CD14-positive monocyte (primary cell): ENCODE data around the gene CAB39L. TPM values are rescaled to one million over a fixed set of nuclear protein-coding genes. Genes with fewer than 3 reads are reported as not detected.

ENCODE experiments used
- DNase-seq, 3 donors: peaks; one replicate each; pipeline ENCODE4 v3.0.0-alpha.2; 2011 to 2022
- H2AFZ ChIP-seq: 2 replicates; pipeline ENCODE4 v1.6.0; 2012; ENCODE audit warnings: mild to moderate bottlenecking, low read depth, low read length, inconsistent platforms; ENCODE audit not compliant: insufficient read depth, poor library complexity, severe bottlenecking
- H3K27ac ChIP-seq, 2 donors: 1 replicate in 1 of 2; 2 replicates in 1 of 2; pipeline ENCODE4 v1.5.1; 2012 to 2013; ENCODE audit warnings: low read length in 2 of 2, control low read depth in 1 of 2, inconsistent platforms in 1 of 2, low read depth in 1 of 2, mild to moderate bottlenecking in 1 of 2
- H3K27me3 ChIP-seq, 2 donors: one replicate each; pipeline versions ENCODE4 v1.6.0 to v1.6.1; 2011 to 2013; ENCODE audit warnings: low read length in 2 of 2; ENCODE audit not compliant: control insufficient read depth in 2 of 2, insufficient read depth in 2 of 2
- H3K36me3 ChIP-seq, 2 donors: replicated peaks in 1 of 2; 1 replicate in 1 of 2; 2 replicates in 1 of 2; pipeline versions ENCODE4 v1.5.1 to v1.6.1; 2012 to 2013; ENCODE audit warnings: low read length in 2 of 2, control low read depth in 1 of 2, inconsistent platforms in 1 of 2, mild to moderate bottlenecking in 1 of 2; ENCODE audit not compliant: insufficient read depth in 2 of 2, control insufficient read depth in 1 of 2
- H3K4me1 ChIP-seq, 2 donors: 1 replicate in 1 of 2; 2 replicates in 1 of 2; pipeline versions ENCODE4 v1.5.1 to v1.6.1; 2012 to 2013; ENCODE audit warnings: low read length in 2 of 2, control low read depth in 1 of 2, inconsistent platforms in 1 of 2, mild to moderate bottlenecking in 1 of 2, moderate library complexity in 1 of 2; ENCODE audit not compliant: insufficient read depth in 2 of 2, control insufficient read depth in 1 of 2
- H3K4me2 ChIP-seq: replicated peaks from 2 replicates; pipeline ENCODE3; 2012; ENCODE audit warnings: low read length, moderate library complexity, mild to moderate bottlenecking; ENCODE audit not compliant: poor library complexity, severe bottlenecking; ENCODE audit errors: extremely low read depth
- H3K4me3 ChIP-seq, 3 experiments: fragments of 200-600 bp in 1 of 3; sonication (generic) in 1 of 3; replicated peaks in 1 of 3; 1 replicate in 2 of 3; 2 replicates in 1 of 3; pipeline ENCODE4 v1.5.1; 2011 to 2013; ENCODE audit warnings: low read length in 3 of 3, mild to moderate bottlenecking in 3 of 3, control low read depth in 2 of 3, low read depth in 2 of 3, inconsistent platforms in 1 of 3, moderate library complexity in 1 of 3
- H3K79me2 ChIP-seq: 2 replicates; pipeline ENCODE4 v1.6.0; 2012; ENCODE audit warnings: mild to moderate bottlenecking, control low read depth, inconsistent platforms, low read length, moderate library complexity; ENCODE audit not compliant: insufficient read depth
- H3K9ac ChIP-seq: 2 replicates; pipeline ENCODE4 v1.6.0; 2017; ENCODE audit warnings: low read length, mild to moderate bottlenecking; ENCODE audit not compliant: insufficient read depth, poor library complexity, severe bottlenecking
- H3K9me3 ChIP-seq, 2 donors: replicated peaks in 1 of 2; 1 replicate in 1 of 2; 2 replicates in 1 of 2; pipeline versions ENCODE4 v1.5.1 to v1.6.1; 2012 to 2013; ENCODE audit warnings: low read length in 2 of 2, control low read depth in 1 of 2; ENCODE audit not compliant: control insufficient read depth in 1 of 2, insufficient read depth in 1 of 2
- H4K20me1 ChIP-seq: 2 replicates; pipeline ENCODE4 v1.6.0; 2012; ENCODE audit warnings: mild to moderate bottlenecking, low read length, control low read depth, moderate library complexity; ENCODE audit not compliant: insufficient read depth
- H3K27ac Mint-ChIP-seq, 7 donors: one replicate each; pipeline ENCODE4 v1.8.0; 2020; ENCODE audit warnings: mild to moderate bottlenecking in 7 of 7, mixed read lengths in 7 of 7, moderate library complexity in 6 of 7, inconsistent platforms in 2 of 7
- H3K27me3 Mint-ChIP-seq, 3 donors: one replicate each; pipeline ENCODE4 v1.8.0; 2021 to 2022; ENCODE audit warnings: low read depth in 3 of 3, mild to moderate bottlenecking in 3 of 3, mixed read lengths in 3 of 3, moderate library complexity in 3 of 3, inconsistent platforms in 1 of 3
- H3K36me3 Mint-ChIP-seq, 2 donors: one replicate each; pipeline ENCODE4 v1.8.0; 2020; ENCODE audit warnings: mixed read lengths in 2 of 2, inconsistent platforms in 1 of 2, mild to moderate bottlenecking in 1 of 2
- H3K4me1 Mint-ChIP-seq: one replicate; pipeline ENCODE4 v1.8.0; 2020; ENCODE audit warnings: mild to moderate bottlenecking, mixed read lengths
- H3K4me3 Mint-ChIP-seq, 2 donors: one replicate each; pipeline ENCODE4 v1.8.0; 2020; ENCODE audit warnings: mild to moderate bottlenecking in 2 of 2, mixed read lengths in 2 of 2, moderate library complexity in 1 of 2
- H3K9me3 Mint-ChIP-seq, 7 donors: one replicate each; pipeline ENCODE4 v1.8.0; 2020 to 2022; ENCODE audit warnings: mixed read lengths in 7 of 7, mild to moderate bottlenecking in 6 of 7, moderate library complexity in 6 of 7, inconsistent platforms in 2 of 7
- WGBS: methylation state at CpG from one replicate; pipeline ENCODE4 v1.1.5; 2013; ENCODE audit warnings: missing lambda C conversion rate; ENCODE audit not compliant: insufficient coverage; 5-methylcytosine and 5-hydroxymethylcytosine counted together
- intact Hi-C, 2 donors: fragments of 100-400 bp; cut with micrococcal nuclease; formaldehyde crosslinking; loops; one replicate each; pipeline versions ENCODE4 v1.15.0 to v1.15.1; 2023
- polyA plus RNA-seq, 3 donors: library from polyadenylated mRNA; depleted of rRNA in 1 of 3; unstranded in 2 of 3; stranded (reverse) in 1 of 3; fragments of 300-500 nt in 2 of 3; fragments of >200 nt in 1 of 3; fragmentation: Illumina TruSeq in 2 of 3; gene quantifications; 1 replicate in 2 of 3; 2 replicates in 1 of 3; pipeline ENCODE4 v1.2.3, GENCODE V29; 2012 to 2021
- TF ChIP-seq, protein P1 (sequence below): fragments of 200-600 bp; IDR thresholded peaks from one replicate; pipeline ENCODE4 v1.8.0; 2022; ENCODE audit warnings: antibody characterized with exemption, mild to moderate bottlenecking

The CAB39L gene
- polyA plus RNA-seq, 3 donors = 1.9 to 5.1 (median 2.7) TPM

DNA sequence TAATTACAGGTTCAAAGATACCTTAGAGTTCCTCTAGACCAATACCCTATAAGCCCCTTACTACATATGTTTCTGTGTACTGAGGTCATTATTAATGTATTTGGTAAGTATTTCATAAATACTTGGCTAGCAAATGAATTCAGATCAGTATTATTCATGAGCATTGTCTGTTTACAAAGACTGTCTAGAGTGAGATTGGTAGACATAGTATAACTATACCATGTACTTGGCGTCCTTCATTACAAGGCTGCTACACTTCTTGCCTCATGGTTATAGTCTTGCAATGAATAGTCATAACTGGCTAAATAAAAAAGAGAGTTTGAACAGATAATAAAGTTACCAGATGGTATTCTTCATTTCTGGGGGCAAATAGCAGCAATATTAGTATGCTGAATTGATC, 12.3 kb upstream of the CAB39L start:
- H3K4me2 ChIP-seq = no peak overlapping the region
- intact Hi-C loops = no loop called here
- Mint-ChIP-seq H3K9me3 (peaks cover 0 to under 1% (median 0%) of the 10 kb centered on the region in 7 donors), H3K36me3 (peaks cover 31 to 35% of the 10 kb centered on the region in 2 donors), H3K4me1 (peaks cover 1% of the 10 kb centered on the region), H3K27ac (no peak overlapping the region), H3K27me3 (no peaks in the 10 kb centered on the region), H3K4me3 (no peak overlapping the region)
- no peak overlapping the region for H3K27ac ChIP-seq
- H3K9me3 ChIP-seq = no peaks in the 10 kb centered on the region
- no peaks in the 10 kb centered on the region for H3K4me1 ChIP-seq
- no peak for DNase-seq
- no peaks in the 10 kb centered on the region for H3K27me3 ChIP-seq
- no peak overlapping the region for H3K4me3 ChIP-seq
- H3K79me2 ChIP-seq = peaks cover 8% of the 10 kb centered on the region
- WGBS = no CpG with 5 or more reads among the region's 1 CpG
- H4K20me1 ChIP-seq = no peaks in the 10 kb centered on the region
- TF ChIP-seq, protein P1, sequence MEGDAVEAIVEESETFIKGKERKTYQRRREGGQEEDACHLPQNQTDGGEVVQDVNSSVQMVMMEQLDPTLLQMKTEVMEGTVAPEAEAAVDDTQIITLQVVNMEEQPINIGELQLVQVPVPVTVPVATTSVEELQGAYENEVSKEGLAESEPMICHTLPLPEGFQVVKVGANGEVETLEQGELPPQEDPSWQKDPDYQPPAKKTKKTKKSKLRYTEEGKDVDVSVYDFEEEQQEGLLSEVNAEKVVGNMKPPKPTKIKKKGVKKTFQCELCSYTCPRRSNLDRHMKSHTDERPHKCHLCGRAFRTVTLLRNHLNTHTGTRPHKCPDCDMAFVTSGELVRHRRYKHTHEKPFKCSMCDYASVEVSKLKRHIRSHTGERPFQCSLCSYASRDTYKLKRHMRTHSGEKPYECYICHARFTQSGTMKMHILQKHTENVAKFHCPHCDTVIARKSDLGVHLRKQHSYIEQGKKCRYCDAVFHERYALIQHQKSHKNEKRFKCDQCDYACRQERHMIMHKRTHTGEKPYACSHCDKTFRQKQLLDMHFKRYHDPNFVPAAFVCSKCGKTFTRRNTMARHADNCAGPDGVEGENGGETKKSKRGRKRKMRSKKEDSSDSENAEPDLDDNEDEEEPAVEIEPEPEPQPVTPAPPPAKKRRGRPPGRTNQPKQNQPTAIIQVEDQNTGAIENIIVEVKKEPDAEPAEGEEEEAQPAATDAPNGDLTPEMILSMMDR = no peak
- no peak overlapping the region for H3K9ac ChIP-seq
- H2AFZ ChIP-seq = no peak overlapping the region
- H3K36me3 ChIP-seq = peaks cover 11 to 34% of the 10 kb centered on the region in 2 donors

DNA sequence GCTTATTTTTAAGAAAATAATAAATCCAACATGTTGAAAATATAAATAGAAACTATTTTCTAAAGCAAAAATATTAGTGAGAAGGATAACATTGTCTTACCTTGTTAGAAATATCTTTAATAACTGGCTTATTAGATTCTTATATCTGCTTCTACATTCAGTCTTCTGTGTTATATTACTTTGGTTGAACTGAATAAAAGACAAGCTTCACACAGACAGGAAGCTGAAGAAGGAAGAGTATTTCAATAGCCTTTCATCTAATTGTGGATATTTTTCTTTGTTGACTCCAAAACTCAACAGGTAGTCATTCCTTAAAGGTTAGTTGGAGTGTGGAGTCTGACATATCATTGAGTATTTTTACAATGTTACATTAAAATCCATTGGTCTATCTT, 11.1 kb upstream of the CAB39L start:
- Histone ChIP-seq H3K27me3 (no peaks in the 10 kb centered on the region), H3K36me3 (peaks cover 4 to 22% of the 10 kb centered on the region in 2 donors), H3K27ac (no peak overlapping the region), H3K9ac (no peak overlapping the region), H2AFZ (no peak overlapping the region), H4K20me1 (no peaks in the 10 kb centered on the region), H3K79me2 (peaks cover 13% of the 10 kb centered on the region), H3K4me3 (no peak overlapping the region), H3K4me1 (no peaks in the 10 kb centered on the region), H3K4me2 (no peak overlapping the region), H3K9me3 (no peaks in the 10 kb centered on the region)
- Mint-ChIP-seq H3K4me1 (peaks cover 6% of the 10 kb centered on the region), H3K27ac (no peak overlapping the region), H3K36me3 (peaks cover 22 to 23% of the 10 kb centered on the region in 2 donors), H3K4me3 (no peak overlapping the region), H3K27me3 (no peaks in the 10 kb centered on the region), H3K9me3 (no peaks in the 10 kb centered on the region)
- intact Hi-C loops = no loop called here
- TF ChIP-seq, protein P1 = no peak
- DNase-seq = no peak
